ENCODE measurements around the gene DOCK11.

DNA sequence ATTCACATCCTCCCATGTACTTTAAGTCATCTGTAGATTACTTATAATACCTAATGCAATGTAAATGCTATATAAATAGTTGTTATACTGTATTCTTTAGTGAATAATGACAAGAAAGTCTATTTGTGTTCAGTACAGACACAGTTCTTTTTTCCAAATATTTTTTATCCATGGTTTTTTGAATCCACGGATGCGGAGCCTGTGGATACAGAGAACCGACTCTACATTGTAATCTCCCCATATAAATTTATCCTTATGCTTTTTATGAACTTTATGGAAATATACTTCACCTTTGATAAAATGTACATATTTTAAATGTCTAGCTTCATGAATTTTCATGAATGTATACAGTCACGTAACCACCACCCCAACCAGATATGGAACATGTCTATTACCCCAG is 88.2 kb downstream of the DOCK11 start:
- TF ChIP-seq, protein P1, sequence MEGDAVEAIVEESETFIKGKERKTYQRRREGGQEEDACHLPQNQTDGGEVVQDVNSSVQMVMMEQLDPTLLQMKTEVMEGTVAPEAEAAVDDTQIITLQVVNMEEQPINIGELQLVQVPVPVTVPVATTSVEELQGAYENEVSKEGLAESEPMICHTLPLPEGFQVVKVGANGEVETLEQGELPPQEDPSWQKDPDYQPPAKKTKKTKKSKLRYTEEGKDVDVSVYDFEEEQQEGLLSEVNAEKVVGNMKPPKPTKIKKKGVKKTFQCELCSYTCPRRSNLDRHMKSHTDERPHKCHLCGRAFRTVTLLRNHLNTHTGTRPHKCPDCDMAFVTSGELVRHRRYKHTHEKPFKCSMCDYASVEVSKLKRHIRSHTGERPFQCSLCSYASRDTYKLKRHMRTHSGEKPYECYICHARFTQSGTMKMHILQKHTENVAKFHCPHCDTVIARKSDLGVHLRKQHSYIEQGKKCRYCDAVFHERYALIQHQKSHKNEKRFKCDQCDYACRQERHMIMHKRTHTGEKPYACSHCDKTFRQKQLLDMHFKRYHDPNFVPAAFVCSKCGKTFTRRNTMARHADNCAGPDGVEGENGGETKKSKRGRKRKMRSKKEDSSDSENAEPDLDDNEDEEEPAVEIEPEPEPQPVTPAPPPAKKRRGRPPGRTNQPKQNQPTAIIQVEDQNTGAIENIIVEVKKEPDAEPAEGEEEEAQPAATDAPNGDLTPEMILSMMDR (IDR thresholded peaks at IDR 0.05): no peak
- TF ChIP-seq EZH2phosphoT487 (IDR thresholded peaks at IDR 0.05; ENCODE audit: borderline replicate concordance, low read depth) (no peak), RCOR1 (IDR thresholded peaks at IDR 0.05; ENCODE audit: low read length) (no peak), RFX5 (IDR thresholded peaks at IDR 0.05; ENCODE audit: low read length) (no peak), FOXJ3 (CRISPR knock-in tag; IDR thresholded peaks at IDR 0.05) (no peak), JUND (IDR thresholded peaks at IDR 0.05) (no peak), FOXM1 (IDR thresholded peaks at IDR 0.05; ENCODE audit: low read depth) (no peak), MXI1 (IDR thresholded peaks at IDR 0.05; ENCODE audit: low read depth, low read length) (no peak), TEAD4 (IDR thresholded peaks at IDR 0.05; ENCODE audit: borderline replicate concordance, insufficient read depth) (no peak), YY1 (IDR thresholded peaks at IDR 0.05; ENCODE audit: low read depth) (no peak), EP300 (IDR thresholded peaks at IDR 0.05; ENCODE audit: borderline replicate concordance in 1 of 2, low read depth in 1 of 2, low read length in 1 of 2) (no peak)
- TF ChIP-seq, protein P2, sequence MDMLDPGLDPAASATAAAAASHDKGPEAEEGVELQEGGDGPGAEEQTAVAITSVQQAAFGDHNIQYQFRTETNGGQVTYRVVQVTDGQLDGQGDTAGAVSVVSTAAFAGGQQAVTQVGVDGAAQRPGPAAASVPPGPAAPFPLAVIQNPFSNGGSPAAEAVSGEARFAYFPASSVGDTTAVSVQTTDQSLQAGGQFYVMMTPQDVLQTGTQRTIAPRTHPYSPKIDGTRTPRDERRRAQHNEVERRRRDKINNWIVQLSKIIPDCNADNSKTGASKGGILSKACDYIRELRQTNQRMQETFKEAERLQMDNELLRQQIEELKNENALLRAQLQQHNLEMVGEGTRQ (IDR thresholded peaks at IDR 0.05; ENCODE audit: borderline replicate concordance, low read depth, low read length): no peak
- TF ChIP-seq, protein P3, sequence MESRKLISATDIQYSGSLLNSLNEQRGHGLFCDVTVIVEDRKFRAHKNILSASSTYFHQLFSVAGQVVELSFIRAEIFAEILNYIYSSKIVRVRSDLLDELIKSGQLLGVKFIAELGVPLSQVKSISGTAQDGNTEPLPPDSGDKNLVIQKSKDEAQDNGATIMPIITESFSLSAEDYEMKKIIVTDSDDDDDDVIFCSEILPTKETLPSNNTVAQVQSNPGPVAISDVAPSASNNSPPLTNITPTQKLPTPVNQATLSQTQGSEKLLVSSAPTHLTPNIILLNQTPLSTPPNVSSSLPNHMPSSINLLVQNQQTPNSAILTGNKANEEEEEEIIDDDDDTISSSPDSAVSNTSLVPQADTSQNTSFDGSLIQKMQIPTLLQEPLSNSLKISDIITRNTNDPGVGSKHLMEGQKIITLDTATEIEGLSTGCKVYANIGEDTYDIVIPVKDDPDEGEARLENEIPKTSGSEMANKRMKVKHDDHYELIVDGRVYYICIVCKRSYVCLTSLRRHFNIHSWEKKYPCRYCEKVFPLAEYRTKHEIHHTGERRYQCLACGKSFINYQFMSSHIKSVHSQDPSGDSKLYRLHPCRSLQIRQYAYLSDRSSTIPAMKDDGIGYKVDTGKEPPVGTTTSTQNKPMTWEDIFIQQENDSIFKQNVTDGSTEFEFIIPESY (IDR thresholded peaks at IDR 0.05; ENCODE audit: borderline replicate concordance, low read depth): no peak
